HepG2 (cell line): ENCODE results near the gene HELZ. TPM values are rescaled to one million over a fixed set of nuclear protein-coding genes. Genes with fewer than 3 reads are reported as not detected.

ENCODE experiments used
- CSRNP2 ChIP-seq: sonication (generic); formaldehyde crosslinking; conservative IDR thresholded peaks from 2 replicates; pipeline ENCODE4 v1.8.0; 2022; ENCODE audit warnings: low read depth, missing genetic modification reagents
- HNF1B ChIP-seq: sonication (generic); formaldehyde crosslinking; IDR thresholded peaks from 2 replicates; pipeline ENCODE4 v1.5.1; 2020; ENCODE audit warnings: mild to moderate bottlenecking, moderate library complexity, missing genetic modification reagents
- HNF4G ChIP-seq, 2 experiments: sonication (generic) in 1 of 2; formaldehyde crosslinking in 1 of 2; IDR thresholded peaks; 2 replicates each; pipeline versions ENCODE4 v1.4.0 to v1.6.1; 2011 to 2020; ENCODE audit warnings: borderline replicate concordance in 2 of 2, low read depth in 2 of 2, mild to moderate bottlenecking in 2 of 2, low read length in 1 of 2, missing genetic modification reagents in 1 of 2, moderate library complexity in 1 of 2
- KDM5B ChIP-seq: sonication (generic); formaldehyde crosslinking; IDR thresholded peaks from 2 replicates; pipeline ENCODE4 v1.4.0; 2020; ENCODE audit warnings: missing genetic modification reagents, mild to moderate bottlenecking, borderline replicate concordance
- KLF11 ChIP-seq: IDR thresholded peaks from 2 replicates; pipeline ENCODE4 v1.6.1; 2016; ENCODE audit warnings: missing compliant biosample characterization
- KMT2A ChIP-seq: sonication (generic); formaldehyde crosslinking; IDR thresholded peaks from 2 replicates; pipeline ENCODE4 v1.4.0; 2020; ENCODE audit warnings: missing genetic modification reagents
- NBN ChIP-seq: fragments of 450-650 bp; conservative IDR thresholded peaks from 2 replicates; pipeline ENCODE4 v1.6.1; 2017
- NFIB ChIP-seq: sonication (generic); formaldehyde crosslinking; IDR thresholded peaks from 2 replicates; pipeline ENCODE4 v1.9.0; 2021; ENCODE audit warnings: missing genetic modification reagents, mild to moderate bottlenecking, borderline replicate concordance
- NPAS2 ChIP-seq: sonication (generic); formaldehyde crosslinking; IDR thresholded peaks from 2 replicates; pipeline ENCODE4 v1.8.0; 2022; ENCODE audit warnings: mild to moderate bottlenecking, missing genetic modification reagents, borderline replicate concordance
- PBX2 ChIP-seq: IDR thresholded peaks from 2 replicates; pipeline ENCODE4 v1.6.1; 2016; ENCODE audit warnings: control low read depth
- RELA ChIP-seq: sonication (generic); formaldehyde crosslinking; IDR thresholded peaks from 2 replicates; pipeline ENCODE4 v1.4.0; 2020; ENCODE audit warnings: missing genetic modification reagents
- ZBTB42 ChIP-seq: sonication (generic); formaldehyde crosslinking; IDR thresholded peaks from 2 replicates; pipeline ENCODE4 v1.5.0; 2020; ENCODE audit warnings: mild to moderate bottlenecking, missing genetic modification reagents
- ZBTB7A ChIP-seq: sonication (generic); formaldehyde crosslinking; IDR thresholded peaks from 2 replicates; pipeline ENCODE4 v1.8.0; 2022; ENCODE audit warnings: mild to moderate bottlenecking, missing genetic modification reagents
- ZFP36L2 ChIP-seq: sonication (generic); formaldehyde crosslinking; IDR thresholded peaks from 2 replicates; pipeline ENCODE4 v1.4.0; 2020; ENCODE audit warnings: missing genetic modification reagents
- ZHX1 ChIP-seq: sonication (generic); formaldehyde crosslinking; IDR thresholded peaks from 2 replicates; pipeline ENCODE4 v1.8.1; 2022; ENCODE audit warnings: low read depth, mild to moderate bottlenecking, missing genetic modification reagents
- ZNF180 ChIP-seq: sonication (generic); formaldehyde crosslinking; IDR thresholded peaks from 2 replicates; pipeline ENCODE4 v1.4.0; 2020; ENCODE audit warnings: low read depth, missing genetic modification reagents, borderline replicate concordance
- ZNF367 ChIP-seq: sonication (generic); formaldehyde crosslinking; IDR thresholded peaks from 2 replicates; pipeline ENCODE4 v1.4.0; 2020; ENCODE audit warnings: missing genetic modification reagents, borderline replicate concordance
- ZNF773 ChIP-seq: sonication (generic); formaldehyde crosslinking; IDR thresholded peaks from 2 replicates; pipeline ENCODE4 v1.4.0; 2020; ENCODE audit warnings: missing genetic modification reagents, borderline replicate concordance
- ZNF878 ChIP-seq: sonication (generic); formaldehyde crosslinking; IDR thresholded peaks from 2 replicates; pipeline ENCODE4 v1.8.1; 2023; ENCODE audit warnings: mild to moderate bottlenecking, missing genetic modification reagents, moderate library complexity
- polyA plus RNA-seq, 8 experiments: library from polyadenylated mRNA; depleted of rRNA in 3 of 8; stranded (reverse) in 7 of 8; unstranded in 1 of 8; fragments of >200 nt; fragmentation: Illumina TruSeq in 4 of 8; extraction: Trizol in 4 of 8; gene quantifications; 2 replicates each; pipeline versions ENCODE4 v1.2.1 to v1.2.3, GENCODE V29; 2011 to 2016; ENCODE audit warnings: low read depth in 4 of 8, missing spikeins in 1 of 8, mixed read lengths in 1 of 8; ENCODE audit not compliant: insufficient read depth in 1 of 8
- total RNA-seq, 5 experiments: library from RNA; depleted of rRNA; stranded (reverse); fragments of >200 nt; fragmentation: Illumina TruSeq; extraction: Trizol; gene quantifications; 2 replicates each; pipeline ENCODE4 v1.2.3, GENCODE V29; 2016; ENCODE audit warnings: low read depth in 1 of 5
- TF ChIP-seq, protein P1 (sequence below): sonication (generic); formaldehyde crosslinking; IDR thresholded peaks from 2 replicates; pipeline ENCODE4 v1.4.0; 2020; ENCODE audit warnings: missing genetic modification reagents, low read depth, mild to moderate bottlenecking, borderline replicate concordance

Gene HELZ
- total and polyA plus RNA-seq, 2 of the 13 experiments (the other 11 are each of a cell fraction or from before 2014, with no cell fraction given) = 35.3 to 52.4 TPM

DNA sequence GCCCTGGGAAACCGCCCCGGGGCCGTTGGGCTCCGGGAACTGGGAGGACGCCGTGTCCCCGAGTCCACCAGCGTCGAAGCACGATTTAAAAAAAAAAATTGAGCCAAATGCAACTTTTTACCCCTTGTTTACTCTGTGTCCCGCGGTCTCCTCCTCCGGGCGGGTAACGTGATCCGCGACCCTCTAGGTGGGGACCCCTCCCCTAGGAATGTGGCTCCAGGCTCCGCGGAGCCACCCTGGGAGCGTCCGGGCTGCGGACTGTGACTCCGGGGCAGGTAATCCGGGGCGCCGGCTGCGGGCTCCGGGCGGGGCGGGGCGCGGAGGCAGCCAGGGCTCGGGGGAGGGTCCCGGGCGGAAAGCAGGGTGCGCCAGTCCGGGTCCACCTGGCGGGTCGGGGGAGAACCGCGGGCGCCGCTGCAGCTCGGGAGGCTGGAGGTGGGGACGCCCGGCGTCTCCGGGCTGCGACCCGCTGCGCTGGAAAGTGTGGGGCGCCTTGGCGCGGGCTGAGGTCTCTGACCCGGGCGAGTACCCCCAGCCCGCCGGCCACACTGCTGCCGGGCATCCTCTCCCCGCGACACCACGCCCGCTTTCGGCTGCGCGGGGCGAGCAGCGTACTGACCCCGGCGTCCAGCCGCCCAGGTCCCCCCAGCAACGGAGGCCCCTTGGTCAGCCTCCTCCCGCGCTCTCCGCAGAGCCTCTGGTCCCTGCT, 852 bp upstream of the HELZ start (continued):
- TF ChIP-seq PBX2 (no peak), ZNF878 (0 out of 2 replicates have a peak, but pooled peaks have one; percentile 53), ZBTB7A (peak; percentile 98), RELA (peak; percentile 27; the same call in 1 of the 2 replicates), ZNF180 (CRISPR knock-in tag) (0 out of 2 replicates have a peak, but pooled peaks have one; percentile 64), KLF11 (CRISPR knock-in tag) (0 out of 2 replicates have a peak, but pooled peaks have one; percentile 9), CSRNP2 (0 out of 2 replicates have a peak, but pooled peaks have one; percentile 22), ZNF773 (CRISPR knock-in tag) (0 out of 2 replicates have a peak, but pooled peaks have one; percentile 10), HNF4G (IDR thresholded peaks at IDR 0.05; ENCODE audit: borderline replicate concordance, low read depth, low read length) (no peak), HNF4G (CRISPR knock-in tag; IDR thresholded peaks at IDR 0.05; ENCODE audit: borderline replicate concordance, low read depth) (peak; percentile 54; the same call in 1 of the 2 replicates), ZFP36L2 (CRISPR knock-in tag) (no peak), KMT2A (0 out of 2 replicates have a peak, but pooled peaks have one; percentile 31), ZBTB42 (peak; percentile 77; the same call in 1 of the 2 replicates), KDM5B (CRISPR knock-in tag) (peak; percentile 59; the same call in 1 of the 2 replicates), ZHX1 (CRISPR knock-in tag) (no peak), NBN (no peak), NPAS2 (no peak), HNF1B (CRISPR knock-in tag) (peak; percentile 26; the same call in 1 of the 2 replicates), NFIB (CRISPR knock-in tag) (no peak), ZNF367 (CRISPR knock-in tag) (0 out of 2 replicates have a peak, but pooled peaks have one; percentile 38)
- TF ChIP-seq, protein P1, sequence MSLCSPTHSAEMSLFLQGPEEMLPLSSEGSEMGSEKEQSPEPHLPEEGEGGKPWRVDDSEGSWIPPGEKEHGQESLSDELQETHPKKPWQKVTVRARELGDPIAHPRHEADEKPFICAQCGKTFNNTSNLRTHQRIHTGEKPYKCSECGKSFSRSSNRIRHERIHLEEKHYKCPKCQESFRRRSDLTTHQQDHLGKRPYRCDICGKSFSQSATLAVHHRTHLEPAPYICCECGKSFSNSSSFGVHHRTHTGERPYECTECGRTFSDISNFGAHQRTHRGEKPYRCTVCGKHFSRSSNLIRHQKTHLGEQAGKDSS (CRISPR knock-in tag) = peak; percentile 13; the same call in 1 of the 2 replicates
